A673 (cell line): ENCODE measurements around the gene GDPD3. TPM values are rescaled to one million over a fixed set of nuclear protein-coding genes. Genes with fewer than 3 reads are reported as not detected.
"Not testable (repeated sequence)": the region's sequence is repeated elsewhere in the genome, so short reads cannot be mapped to it uniquely, and the experiment has no call there.

Source experiments
- BruUV-seq: library from RNA; stranded (reverse); fragments of 400-500 nt; replicated peaks from 2 replicates; lab custom pipeline; 2021; lab: Mats Ljungman, UMichigan
- CTCF ChIA-PET: fragments of 300-600 bp; sonication (Branson Sonifier 250); formaldehyde crosslinking; loops from one replicate; lab custom pipeline; 2022; ENCODE audit warnings: antibody characterized with exemption; lab: Charles Lee
- POLR2A ChIA-PET: fragments of 300-600 bp; sonication (Branson Sonifier 250); formaldehyde crosslinking; loops from one replicate; lab custom pipeline; 2022; ENCODE audit warnings: antibody characterized with exemption; ENCODE audit not compliant: low non-redundant PET; lab: Charles Lee
- DNase-seq: peaks from one replicate; pipeline ENCODE4 v3.0.0-alpha.2; 2015; ENCODE audit warnings: low spot score
- H3K27ac ChIP-seq: fragments of 200-600 bp; sonication (generic); 2 replicates; pipeline ENCODE4 v1.5.1; 2016; ENCODE audit warnings: mixed run types, low read depth, mild to moderate bottlenecking, mixed read lengths, antibody characterized with exemption, low read length; ENCODE audit not compliant: poor library complexity, severe bottlenecking
- H3K27me3 ChIP-seq: fragments of 200-600 bp; sonication (generic); replicated peaks from 2 replicates; pipeline ENCODE4 v1.6.1; 2017; ENCODE audit warnings: mixed run types, low read depth, mild to moderate bottlenecking, mixed read lengths, antibody characterized with exemption, low read length; ENCODE audit not compliant: insufficient read depth, poor library complexity
- H3K36me3 ChIP-seq: fragments of 200-600 bp; sonication (generic); 2 replicates; pipeline ENCODE4 v1.6.1; 2016; ENCODE audit warnings: mixed run types, mild to moderate bottlenecking, mixed read lengths, antibody characterized with exemption, low read length; ENCODE audit not compliant: insufficient read depth, poor library complexity, severe bottlenecking
- H3K4me1 ChIP-seq: fragments of 200-600 bp; sonication (generic); 2 replicates; pipeline ENCODE4 v1.6.1; 2017; ENCODE audit warnings: mixed run types, mild to moderate bottlenecking, mixed read lengths, antibody characterized with exemption, low read length; ENCODE audit not compliant: insufficient read depth, poor library complexity, severe bottlenecking
- H3K4me3 ChIP-seq: fragments of 200-600 bp; sonication (generic); 2 replicates; pipeline ENCODE4 v1.5.1; 2016; ENCODE audit warnings: low read depth, mixed run types, mild to moderate bottlenecking, mixed read lengths, low read length; ENCODE audit not compliant: poor library complexity, severe bottlenecking
- H3K9me3 ChIP-seq: fragments of 200-600 bp; sonication (generic); 2 replicates; pipeline ENCODE4 v1.6.1; 2016; ENCODE audit warnings: mixed run types, low read depth, mild to moderate bottlenecking, mixed read lengths, antibody characterized with exemption, low read length; ENCODE audit not compliant: poor library complexity, severe bottlenecking
- EZH2 ChIP-seq: fragments of 200-600 bp; sonication (generic); IDR thresholded peaks from 2 replicates; pipeline ENCODE4 v1.6.1; 2017; ENCODE audit warnings: borderline replicate concordance, low read depth, mild to moderate bottlenecking, mixed read lengths, antibody characterized with exemption, low read length; ENCODE audit not compliant: poor library complexity, severe bottlenecking
- intact Hi-C: fragments of 100-400 bp; cut with micrococcal nuclease; formaldehyde crosslinking; loops from one replicate; pipeline ENCODE4 v1.10.0; 2022; ENCODE audit not compliant: unreplicated experiment
- total RNA-seq: library from RNA; stranded (reverse); gene quantifications from 2 replicates; pipeline ENCODE4 v1.2.3, GENCODE V29; 2021
- TF ChIP-seq, protein P1 (sequence below): fragments of 300-800, 200-600 bp; sonication (generic); conservative IDR thresholded peaks from 2 replicates; pipeline ENCODE4 v1.5.1; 2017; ENCODE audit warnings: low read depth, mild to moderate bottlenecking, antibody characterized with exemption, low read length, moderate library complexity, mixed read lengths

The GDPD3 gene
- total RNA-seq, 1 experiment from 2014 or later = 2.5 TPM

DNA sequence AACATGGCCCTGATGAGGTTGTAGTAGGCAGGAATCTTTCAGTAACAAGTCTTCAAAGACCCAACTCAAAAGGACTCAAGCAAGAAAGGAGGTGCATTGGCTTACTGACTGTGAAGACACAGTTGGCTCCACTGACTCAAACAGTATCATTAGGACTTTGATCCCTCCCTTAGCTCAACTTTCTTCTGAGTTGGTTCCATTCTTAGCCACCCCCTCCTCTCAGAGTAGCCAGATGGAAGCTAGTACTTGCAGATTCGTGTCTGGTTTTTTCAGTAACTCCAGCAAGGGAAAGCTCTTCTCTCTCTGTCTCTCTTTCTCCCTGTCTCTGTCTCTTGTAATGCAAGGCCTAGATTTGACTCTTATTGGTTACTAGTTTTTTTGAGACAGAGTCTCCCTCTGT lies 14.7 kb upstream of the GDPD3 start:
- Histone ChIP-seq H3K4me3 (no peak overlapping the region), H3K9me3 (no peaks in the 10 kb centered on the region), H3K27ac (no peak overlapping the region), H3K4me1 (peaks cover 8% of the 10 kb centered on the region), H3K27me3 (no peaks in the 10 kb centered on the region), H3K36me3 (no peaks in the 10 kb centered on the region)
- no TSS peak for BruUV-seq
- intact Hi-C loops = no loop called here
- DNase-seq = no peak
- no peak for TF ChIP-seq EZH2
- TF ChIP-seq, protein P1, sequence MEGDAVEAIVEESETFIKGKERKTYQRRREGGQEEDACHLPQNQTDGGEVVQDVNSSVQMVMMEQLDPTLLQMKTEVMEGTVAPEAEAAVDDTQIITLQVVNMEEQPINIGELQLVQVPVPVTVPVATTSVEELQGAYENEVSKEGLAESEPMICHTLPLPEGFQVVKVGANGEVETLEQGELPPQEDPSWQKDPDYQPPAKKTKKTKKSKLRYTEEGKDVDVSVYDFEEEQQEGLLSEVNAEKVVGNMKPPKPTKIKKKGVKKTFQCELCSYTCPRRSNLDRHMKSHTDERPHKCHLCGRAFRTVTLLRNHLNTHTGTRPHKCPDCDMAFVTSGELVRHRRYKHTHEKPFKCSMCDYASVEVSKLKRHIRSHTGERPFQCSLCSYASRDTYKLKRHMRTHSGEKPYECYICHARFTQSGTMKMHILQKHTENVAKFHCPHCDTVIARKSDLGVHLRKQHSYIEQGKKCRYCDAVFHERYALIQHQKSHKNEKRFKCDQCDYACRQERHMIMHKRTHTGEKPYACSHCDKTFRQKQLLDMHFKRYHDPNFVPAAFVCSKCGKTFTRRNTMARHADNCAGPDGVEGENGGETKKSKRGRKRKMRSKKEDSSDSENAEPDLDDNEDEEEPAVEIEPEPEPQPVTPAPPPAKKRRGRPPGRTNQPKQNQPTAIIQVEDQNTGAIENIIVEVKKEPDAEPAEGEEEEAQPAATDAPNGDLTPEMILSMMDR = no peak
- POLR2A ChIA-PET = no interaction called here
- CTCF ChIA-PET = no interaction called here

DNA sequence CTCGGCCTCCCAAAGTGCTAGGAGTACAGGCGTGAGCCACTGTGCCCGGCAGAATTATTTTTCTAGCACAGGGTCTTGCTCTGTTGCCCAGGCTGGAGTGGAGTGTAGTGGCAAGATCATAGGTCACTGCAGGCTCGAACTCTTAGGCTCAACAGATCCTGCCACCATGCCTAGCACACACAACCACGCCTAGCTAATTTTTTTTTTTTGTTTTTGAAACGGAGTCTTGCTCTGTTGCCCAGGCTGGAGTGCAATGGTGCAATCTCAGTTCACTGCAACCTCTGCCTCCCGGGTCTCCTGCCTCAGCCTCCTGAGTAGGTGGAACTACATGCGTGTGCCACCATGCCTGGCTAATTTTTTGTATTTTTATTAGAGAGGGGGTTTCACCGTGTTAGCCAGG lies 12.4 kb upstream of the GDPD3 start:
- H3K36me3 ChIP-seq, H3K27ac ChIP-seq, H3K9me3 ChIP-seq, DNase-seq, H3K4me1 ChIP-seq, POLR2A ChIA-PET, H3K27me3 ChIP-seq, intact Hi-C loops, BruUV-seq, CTCF ChIA-PET, H3K4me3 ChIP-seq: not testable (repeated sequence)

DNA sequence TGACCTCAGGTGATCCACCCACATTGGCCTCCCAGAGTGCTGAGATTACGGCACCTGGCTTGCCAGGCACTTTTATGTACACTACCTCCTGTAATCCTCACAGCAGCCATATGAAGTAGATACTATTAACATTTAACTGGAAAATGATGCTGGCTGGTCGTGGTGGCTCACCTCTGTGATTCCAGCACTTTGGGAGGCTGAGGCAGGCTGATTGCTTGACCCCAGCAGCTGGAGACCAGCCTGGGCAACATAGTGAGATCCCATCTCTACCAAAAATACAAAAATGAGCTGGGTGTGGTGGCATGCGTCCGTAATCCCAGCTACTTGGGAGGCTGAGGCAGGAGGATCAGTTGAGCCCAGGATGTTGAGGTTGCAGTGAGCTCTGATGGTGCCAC lies 11.6 kb upstream of the GDPD3 start:
- ChIA-PET CTCF (no interaction called here), POLR2A (no interaction called here)
- Histone ChIP-seq H3K36me3 (no peaks in the 10 kb centered on the region), H3K4me1 (peaks cover 4% of the 10 kb centered on the region), H3K9me3 (no peaks in the 10 kb centered on the region), H3K27me3 (no peaks in the 10 kb centered on the region), H3K27ac (no peak overlapping the region), H3K4me3 (no peak overlapping the region)
- DNase-seq = no peak
- no TSS peak for BruUV-seq
- no peak for TF ChIP-seq EZH2
- TF ChIP-seq, protein P1 = no peak
- intact Hi-C loops = loop anchor here (5.0 kb wide), 1 partner anchor 282 kb away; the partner anchor contains the start of gene ZNF771

GRCh38 chr16:30122604-30123160 lies 9.3 kb upstream of the GDPD3 start:
- ChIA-PET CTCF (interaction anchor here (0.5 kb wide), 1 partner anchor 78 kb away, joined by 8 read pairs; no protein-coding TSS in a partner anchor), POLR2A (no interaction called here)
- peak overlapping the region; percentile 90 for H3K4me3 ChIP-seq
- no peak for TF ChIP-seq EZH2
- TF ChIP-seq, protein P1 = no peak
- H3K4me1 ChIP-seq = peaks cover 4% of the 10 kb centered on the region
- no peaks in the 10 kb centered on the region for H3K9me3 ChIP-seq
- intact Hi-C loops = loop anchor here (5.0 kb wide), 1 partner anchor 285 kb away; the partner anchor contains the start of gene ZNF771
- no peaks in the 10 kb centered on the region for H3K27me3 ChIP-seq
- DNase-seq = peak; percentile 23
- no TSS peak for BruUV-seq
- peaks cover 9% of the 10 kb centered on the region for H3K36me3 ChIP-seq
- peak overlapping the region; percentile 74 for H3K27ac ChIP-seq
